Inflammatory macrophage treated with lipopolysaccharide for 1 hour (primary cell): Measurements from ENCODE around the gene TEX51.

Source experiments
- DNase-seq, 2 donors: peaks; one replicate each; pipeline ENCODE4 v3.0.0-alpha.2; 2020 to 2022

Gene TEX51

GRCh38 chr2:126916744-126917143 is 18.1 kb downstream of the TEX51 start:
- DNase-seq, result no peak

- DNase-seq, result no peak
Measured at GRCh38 chr2:126921066-126921465, 22.4 kb downstream of the TEX51 start.

- no peak for DNase-seq
Measured at GRCh38 chr2:126930970-126931590, 32.4 kb downstream of the TEX51 start.

GRCh38 chr2:126932529-126932928 is 33.8 kb downstream of the TEX51 start:
- no peak for DNase-seq

GRCh38 chr2:126932966-126933710 is 34.4 kb downstream of the TEX51 start:
- no peak for DNase-seq

- no peak for DNase-seq
Measured at GRCh38 chr2:126933711-126934091, 35.0 kb downstream of the TEX51 start.

GRCh38 chr2:126934809-126935208 is 36.1 kb downstream of the TEX51 start:
- DNase-seq, result no peak

- DNase-seq, result no peak
Measured at GRCh38 chr2:126935774-126936173, 37.1 kb downstream of the TEX51 start.

- no peak for DNase-seq
Measured at GRCh38 chr2:126936219-126936723, 37.6 kb downstream of the TEX51 start.

- DNase-seq, result no peak
Measured at GRCh38 chr2:126940331-126940730, 41.6 kb downstream of the TEX51 start.

GRCh38 chr2:126942427-126943203 is 43.9 kb downstream of the TEX51 start:
- no peak for DNase-seq

- no peak for DNase-seq
Measured at GRCh38 chr2:126943612-126944348, 45.1 kb downstream of the TEX51 start.

GRCh38 chr2:126945118-126945517 is 46.4 kb downstream of the TEX51 start:
- DNase-seq, result no peak

GRCh38 chr2:126946318-126947102 is 47.8 kb downstream of the TEX51 start:
- DNase-seq, result no peak

- no peak for DNase-seq
Measured at GRCh38 chr2:126947103-126947429, 48.4 kb downstream of the TEX51 start.

GRCh38 chr2:126949775-126950174 is 51.1 kb downstream of the TEX51 start:
- DNase-seq, result no peak

GRCh38 chr2:126950504-126950903 is 51.8 kb downstream of the TEX51 start:
- no peak for DNase-seq
